ENCODE data around the gene MTO1. TPM values are rescaled to one million over a fixed set of nuclear protein-coding genes. Genes with fewer than 3 reads are reported as not detected.

The MTO1 gene
- total RNA-seq, 4 donors from 2014 or later = 16.4 to 43.4 (median 21.9) TPM

- ATAC-seq (no peak), DNase-seq (no peak)
- Histone ChIP-seq H3K27ac (no peak overlapping the region), H3K36me3 (peaks cover 2 to 72% of the 10 kb centered on the region in 2 donors), H3K9me3 (no peaks in the 10 kb centered on the region), H3K4me1 (no peaks in the 10 kb centered on the region), H3K4me3 (no peak overlapping the region), H3K27me3 (no peaks in the 10 kb centered on the region)
- intact Hi-C loops (cut with DNase I; ENCODE audit: low total_unique reads) = no loop called here
- no peak for TF ChIP-seq POLR2A (IDR thresholded peaks at IDR 0.05)
- TF ChIP-seq, protein P1, sequence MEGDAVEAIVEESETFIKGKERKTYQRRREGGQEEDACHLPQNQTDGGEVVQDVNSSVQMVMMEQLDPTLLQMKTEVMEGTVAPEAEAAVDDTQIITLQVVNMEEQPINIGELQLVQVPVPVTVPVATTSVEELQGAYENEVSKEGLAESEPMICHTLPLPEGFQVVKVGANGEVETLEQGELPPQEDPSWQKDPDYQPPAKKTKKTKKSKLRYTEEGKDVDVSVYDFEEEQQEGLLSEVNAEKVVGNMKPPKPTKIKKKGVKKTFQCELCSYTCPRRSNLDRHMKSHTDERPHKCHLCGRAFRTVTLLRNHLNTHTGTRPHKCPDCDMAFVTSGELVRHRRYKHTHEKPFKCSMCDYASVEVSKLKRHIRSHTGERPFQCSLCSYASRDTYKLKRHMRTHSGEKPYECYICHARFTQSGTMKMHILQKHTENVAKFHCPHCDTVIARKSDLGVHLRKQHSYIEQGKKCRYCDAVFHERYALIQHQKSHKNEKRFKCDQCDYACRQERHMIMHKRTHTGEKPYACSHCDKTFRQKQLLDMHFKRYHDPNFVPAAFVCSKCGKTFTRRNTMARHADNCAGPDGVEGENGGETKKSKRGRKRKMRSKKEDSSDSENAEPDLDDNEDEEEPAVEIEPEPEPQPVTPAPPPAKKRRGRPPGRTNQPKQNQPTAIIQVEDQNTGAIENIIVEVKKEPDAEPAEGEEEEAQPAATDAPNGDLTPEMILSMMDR (IDR thresholded peaks at IDR 0.05 in 4 of 5, conservative IDR thresholded peaks at IDR 0.05 in 1 of 5) = no peak
- in situ Hi-C loops (cut with MboI; ENCODE audit: low sequenced_read_pairs in 4 of 4) = loop anchor here in 2 of 4 donors (25.0 kb wide), 1 partner anchor 1746 kb away; the partner anchor contains the start of gene COX7A2 (in 2 of the 2)
Measured at GRCh38 chr6:73491377-73491776, 29.8 kb downstream of the MTO1 start.

DNA sequence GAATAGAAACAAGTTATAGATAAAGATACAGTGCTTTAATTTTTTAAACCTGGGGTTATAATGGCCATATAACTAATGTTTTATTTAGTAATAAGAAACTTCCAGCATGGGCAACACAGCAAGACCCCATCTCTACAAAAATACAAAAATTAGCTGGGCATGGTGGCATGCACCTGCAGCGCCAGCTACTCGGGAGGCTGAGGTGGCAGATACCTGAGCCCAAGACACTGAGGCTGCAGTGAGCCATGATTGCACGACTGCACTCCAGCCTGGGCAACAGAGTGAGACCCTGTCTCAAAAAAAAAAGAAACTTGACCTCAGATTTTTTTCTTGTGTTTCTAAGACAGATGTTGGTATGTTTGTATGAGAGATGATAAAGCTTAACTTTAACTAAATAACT is 36.4 kb downstream of the MTO1 start:
- intact Hi-C loops (cut with DNase I; ENCODE audit: low total_unique reads) = no loop called here

DNA sequence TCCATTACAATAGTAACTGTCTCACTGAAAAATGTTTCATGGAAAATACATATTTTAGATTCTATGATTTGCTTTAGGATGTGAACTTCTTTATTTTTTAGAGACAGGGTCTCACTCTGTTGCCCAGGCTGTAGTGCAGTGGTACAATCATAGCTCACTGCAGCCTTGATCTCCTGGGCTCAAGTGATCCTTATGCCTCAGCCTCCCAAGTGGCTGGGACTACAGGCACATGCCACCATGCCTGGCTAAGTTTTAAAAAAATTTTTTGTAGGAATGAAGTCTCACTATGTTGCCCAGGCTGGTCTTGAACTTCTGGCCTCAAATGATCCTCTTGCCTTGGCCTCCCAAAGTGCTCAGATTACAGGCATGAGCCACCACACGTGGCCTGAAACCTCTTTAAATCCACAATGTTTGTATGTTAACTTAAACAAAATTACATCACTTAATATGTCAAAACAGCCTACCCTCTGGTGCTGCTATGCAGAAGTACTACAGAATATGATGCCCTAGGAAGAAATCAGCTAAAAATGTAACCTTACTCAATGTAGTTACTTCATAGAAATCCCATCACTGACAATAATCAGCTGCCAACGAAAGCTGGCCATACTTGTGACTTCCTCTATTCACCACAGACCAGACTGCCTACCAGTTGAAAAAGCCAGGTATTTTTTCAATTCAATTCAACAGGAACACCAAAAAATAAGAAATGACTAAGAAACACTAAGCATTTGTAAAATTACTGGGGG is 41.7 kb downstream of the MTO1 start:
- no peak for ATAC-seq
- TF ChIP-seq, protein P1 (IDR thresholded peaks at IDR 0.05 in 4 of 5, conservative IDR thresholded peaks at IDR 0.05 in 1 of 5) = no peak
- no peak for TF ChIP-seq POLR2A (IDR thresholded peaks at IDR 0.05)
- no peak overlapping the region for H3K27ac ChIP-seq
- H3K27me3 ChIP-seq = no peaks in the 10 kb centered on the region
- no peaks in the 10 kb centered on the region for H3K9me3 ChIP-seq
- intact Hi-C loops (cut with DNase I; ENCODE audit: low total_unique reads) (no loop called here), in situ Hi-C loops (cut with MboI; ENCODE audit: low sequenced_read_pairs in 4 of 4) (no loop called here)
- no peak overlapping the region for H3K4me3 ChIP-seq
- no peak for DNase-seq
- no peaks in the 10 kb centered on the region for H3K4me1 ChIP-seq
- H3K36me3 ChIP-seq = peaks cover 2 to 53% of the 10 kb centered on the region in 2 donors

More for the DNA sequence above, 36.4 kb downstream of the MTO1 start:
- Histone ChIP-seq H3K9me3 (no peaks in the 10 kb centered on the region), H3K4me3 (no peak overlapping the region), H3K4me1 (no peaks in the 10 kb centered on the region), H3K36me3 (peaks cover 2 to 95% of the 10 kb centered on the region in 2 donors), H3K27me3 (no peaks in the 10 kb centered on the region), H3K27ac (no peak overlapping the region)
- ATAC-seq = no peak
- no peak for DNase-seq
- in situ Hi-C loops (cut with MboI; ENCODE audit: low sequenced_read_pairs in 4 of 4) = loop anchor here in 2 of 4 donors (25.0 kb wide), 1 partner anchor 1739 kb away; the partner anchor contains the start of gene COX7A2 (in 2 of the 2)
- no peak for TF ChIP-seq POLR2A (IDR thresholded peaks at IDR 0.05)
- TF ChIP-seq, protein P1 (IDR thresholded peaks at IDR 0.05 in 4 of 5, conservative IDR thresholded peaks at IDR 0.05 in 1 of 5) = no peak

DNA sequence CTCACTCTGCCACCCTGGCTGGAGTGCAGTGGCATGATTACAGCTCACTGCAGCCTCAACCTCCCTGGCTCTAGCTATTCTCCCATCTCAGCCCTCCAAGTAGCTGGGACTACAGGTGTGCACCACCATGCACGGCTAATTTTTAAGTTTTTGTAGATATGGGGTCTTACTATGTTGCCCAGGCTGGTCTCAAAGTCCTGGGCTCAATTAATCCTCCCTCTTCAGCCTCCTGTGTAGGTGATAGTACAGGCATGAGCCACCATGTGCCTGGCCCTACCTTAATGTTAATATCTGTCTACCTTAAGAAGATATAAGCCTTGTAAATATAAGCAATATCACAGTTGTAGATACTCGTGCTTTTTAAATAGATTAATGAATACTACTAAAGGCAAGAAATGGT is 42.6 kb downstream of the MTO1 start:
- TF ChIP-seq POLR2A (IDR thresholded peaks at IDR 0.05) = no peak
- TF ChIP-seq, protein P1 (IDR thresholded peaks at IDR 0.05 in 4 of 5, conservative IDR thresholded peaks at IDR 0.05 in 1 of 5) = no peak
- ATAC-seq (no peak), DNase-seq (no peak)
- H3K36me3 ChIP-seq = peaks cover 2 to 44% of the 10 kb centered on the region in 2 donors
- no peak overlapping the region for H3K27ac ChIP-seq
- intact Hi-C loops (cut with DNase I; ENCODE audit: low total_unique reads) = no loop called here
- H3K4me3 ChIP-seq = no peak overlapping the region
- no peaks in the 10 kb centered on the region for H3K4me1 ChIP-seq
- H3K27me3 ChIP-seq = no peaks in the 10 kb centered on the region
- H3K9me3 ChIP-seq = no peaks in the 10 kb centered on the region
- in situ Hi-C loops (cut with MboI; ENCODE audit: low sequenced_read_pairs in 4 of 4) = no loop called here
